GM12872 (cell line): ENCODE results near the gene ELK3.

Experiments used
- CTCF ChIP-seq: IDR thresholded peaks from 3 replicates; pipeline ENCODE4 v1.5.1; 2011; ENCODE audit warnings: low read depth, mild to moderate bottlenecking, low read length, moderate library complexity; ENCODE audit not compliant: insufficient read depth

Gene ELK3

GRCh38 chr12:96196781-96197180 lies 2.6 kb downstream of the ELK3 start:
- TF ChIP-seq CTCF: no peak

GRCh38 chr12:96197503-96198272 lies 3.5 kb downstream of the ELK3 start:
- TF ChIP-seq CTCF: no peak

- no peak for TF ChIP-seq CTCF
Measured at GRCh38 chr12:96198965-96199364, 4.8 kb downstream of the ELK3 start.

GRCh38 chr12:96199464-96199863 lies 5.3 kb downstream of the ELK3 start:
- TF ChIP-seq CTCF: no peak

- no peak for TF ChIP-seq CTCF
Measured at GRCh38 chr12:96201272-96202227, 7.4 kb downstream of the ELK3 start.

- no peak for TF ChIP-seq CTCF
Measured at GRCh38 chr12:96204381-96204780, 10.2 kb downstream of the ELK3 start.

GRCh38 chr12:96205908-96206307 lies 11.7 kb downstream of the ELK3 start:
- no peak for TF ChIP-seq CTCF
